Hepatocyte (in vitro differentiated cells): ENCODE measurements around the gene ZNF628. TPM values are rescaled to one million over a fixed set of nuclear protein-coding genes. Genes with fewer than 3 reads are reported as not detected.

Experiments
- DNase-seq: peaks from one replicate; pipeline ENCODE4 v3.0.0-alpha.2; 2016; ENCODE audit warnings: low spot score
- H2AFZ ChIP-seq: fragments of 200-600 bp; sonication (generic); 2 replicates; pipeline ENCODE4 v1.6.0; 2016; ENCODE audit warnings: antibody characterized with exemption, mild to moderate bottlenecking
- H3K27ac ChIP-seq: fragments of 200-600 bp; sonication (generic); 2 replicates; pipeline ENCODE4 v1.5.1; 2016; ENCODE audit warnings: mild to moderate bottlenecking
- H3K27me3 ChIP-seq: fragments of 200-600 bp; sonication (generic); 2 replicates; pipeline ENCODE4 v1.6.1; 2016
- H3K36me3 ChIP-seq: fragments of 200-600 bp; sonication (generic); replicated peaks from 2 replicates; pipeline ENCODE4 v1.5.1; 2016; ENCODE audit warnings: low read depth; ENCODE audit not compliant: insufficient read depth
- H3K4me1 ChIP-seq: fragments of 200-600 bp; sonication (generic); 2 replicates; pipeline ENCODE4 v1.5.1; 2016; ENCODE audit warnings: mild to moderate bottlenecking, moderate library complexity; ENCODE audit not compliant: insufficient read depth
- H3K4me2 ChIP-seq: fragments of 200-600 bp; sonication (generic); 2 replicates; pipeline ENCODE4 v1.6.0; 2016
- H3K4me3 ChIP-seq: fragments of 200-600 bp; sonication (generic); 2 replicates; pipeline ENCODE4 v1.5.1; 2016; ENCODE audit warnings: mild to moderate bottlenecking
- H3K79me2 ChIP-seq: fragments of 200-600 bp; sonication (generic); 2 replicates; pipeline ENCODE4 v1.6.0; 2017; ENCODE audit warnings: mild to moderate bottlenecking
- H3K9me2 ChIP-seq: fragments of 200-600 bp; sonication (generic); replicated peaks from 2 replicates; pipeline ENCODE4 v1.6.0; 2017; ENCODE audit warnings: mild to moderate bottlenecking; ENCODE audit not compliant: insufficient read depth
- H3K9me3 ChIP-seq: fragments of 200-600 bp; sonication (generic); 2 replicates; pipeline ENCODE4 v1.5.1; 2016; ENCODE audit warnings: low read depth, mild to moderate bottlenecking
- H4K20me1 ChIP-seq: fragments of 200-600 bp; sonication (generic); 2 replicates; pipeline ENCODE4 v1.6.0; 2016; ENCODE audit warnings: mild to moderate bottlenecking; ENCODE audit not compliant: insufficient read depth, poor library complexity, severe bottlenecking
- CTCF ChIP-seq: fragments of 200-600 bp; sonication (generic); IDR thresholded peaks from 2 replicates; pipeline ENCODE4 v1.5.1; 2016; ENCODE audit warnings: antibody characterized with exemption, mild to moderate bottlenecking; ENCODE audit not compliant: poor library complexity
- EZH2 ChIP-seq: fragments of 200-600 bp; sonication (generic); IDR thresholded peaks from 2 replicates; pipeline ENCODE4 v1.6.1; 2016; ENCODE audit warnings: antibody characterized with exemption, mild to moderate bottlenecking, borderline replicate concordance
- EZH2phosphoT487 ChIP-seq: fragments of 200-600 bp; sonication (generic); IDR thresholded peaks from one replicate; pipeline ENCODE4 v1.6.1; 2018; ENCODE audit warnings: antibody characterized with exemption, mild to moderate bottlenecking, low read depth, moderate library complexity; ENCODE audit not compliant: unreplicated experiment, severe bottlenecking
- WGBS: methylation state at CpG from one replicate; pipeline ENCODE4 v1.1.6; 2016; ENCODE audit warnings: low lambda C conversion rate; ENCODE audit errors: missing lambda C conversion rate; 5-methylcytosine and 5-hydroxymethylcytosine counted together
- polyA plus RNA-seq: library from polyadenylated mRNA; unstranded; fragments of >200 nt; fragmentation: Nextera tagmentation; extraction: Ambion mirVana; gene quantifications from 2 replicates; pipeline ENCODE4 v1.2.1, GENCODE V29; 2016
- total RNA-seq: library from RNA; depleted of rRNA; stranded (reverse); fragments of >200 nt; gene quantifications from 2 replicates; pipeline ENCODE4 v1.2.3, GENCODE V29; 2014

The ZNF628 gene
- total and polyA plus RNA-seq, 2 experiments from 2014 or later = 1.2 to 4.7 TPM

DNA sequence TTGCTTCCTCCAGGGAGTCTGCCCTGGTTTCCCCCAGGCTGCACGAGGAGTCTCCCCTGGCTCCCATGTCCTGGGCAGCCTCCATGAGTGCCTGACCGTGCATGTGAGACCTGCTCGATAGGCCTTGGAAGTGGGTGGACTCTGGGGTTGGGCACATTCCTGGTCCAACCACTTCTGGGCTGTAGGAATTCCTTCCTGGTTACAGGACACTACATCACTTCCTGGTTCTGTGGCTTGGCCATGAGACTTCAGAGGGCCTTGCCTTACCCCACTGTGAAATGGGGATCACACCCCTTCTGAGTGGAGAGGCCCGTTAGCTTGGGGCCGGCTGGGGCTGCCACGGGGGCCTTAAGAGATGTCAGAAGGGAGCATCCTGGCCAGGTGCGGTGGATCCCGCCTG lies 4.0 kb upstream of the ZNF628 start:
- WGBS = 87% methylated on average over 8 of the region's 8 CpGs
- DNase-seq = no peak
- Histone ChIP-seq H3K27ac (no peak overlapping the region), H3K4me1 (peaks cover 11% of the 10 kb centered on the region), H3K36me3 (no peaks in the 10 kb centered on the region), H4K20me1 (no peaks in the 10 kb centered on the region), H3K79me2 (peaks cover 4% of the 10 kb centered on the region), H3K9me2 (no peaks in the 10 kb centered on the region), H3K4me3 (no peak overlapping the region), H3K27me3 (no peaks in the 10 kb centered on the region), H3K4me2 (no peak overlapping the region), H2AFZ (no peak overlapping the region), H3K9me3 (no peaks in the 10 kb centered on the region)
- TF ChIP-seq EZH2 = no peak
- no peak for TF ChIP-seq CTCF
- TF ChIP-seq EZH2phosphoT487 = no peak

DNA sequence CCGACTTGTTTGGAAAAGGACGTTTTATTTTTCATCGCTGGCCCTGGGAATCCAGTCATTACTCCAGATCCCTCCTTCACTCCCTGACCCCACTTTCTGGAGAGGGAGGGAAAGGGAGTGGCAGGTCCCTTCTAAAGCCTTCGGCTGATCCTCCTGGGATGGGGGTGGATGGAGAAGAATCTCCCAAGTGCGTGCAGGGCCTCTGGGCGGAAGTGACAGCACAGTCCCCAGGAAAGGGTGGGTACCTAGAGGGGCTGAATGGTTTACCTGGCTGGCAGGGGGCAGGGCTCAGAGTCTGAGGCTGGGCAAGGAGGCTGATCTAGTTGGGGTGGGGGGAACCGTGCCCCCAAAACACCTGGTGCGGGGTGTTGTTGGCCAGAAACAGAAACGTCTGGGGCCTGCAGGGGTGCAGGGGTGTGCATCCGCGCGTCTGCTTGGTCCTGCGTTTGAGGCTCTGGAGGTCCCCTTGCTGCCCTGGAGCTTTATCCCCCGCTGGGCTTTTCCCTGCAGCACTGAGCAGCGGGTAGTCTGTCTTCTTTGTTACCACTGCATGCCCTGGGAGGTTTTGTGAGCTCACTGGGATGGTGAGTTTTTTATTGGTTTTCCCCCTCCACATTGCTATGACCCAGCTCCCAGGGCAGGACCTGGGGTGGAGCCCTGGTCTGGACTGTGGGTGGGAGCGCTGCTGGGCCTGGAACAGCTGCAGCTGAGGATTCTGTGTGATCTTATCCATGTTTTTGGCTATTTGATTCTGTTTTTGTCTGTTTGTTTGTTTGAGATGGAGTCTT lies 3.0 kb upstream of the ZNF628 start:
- WGBS = 64% methylated on average over 15 of the region's 16 CpGs

DNA sequence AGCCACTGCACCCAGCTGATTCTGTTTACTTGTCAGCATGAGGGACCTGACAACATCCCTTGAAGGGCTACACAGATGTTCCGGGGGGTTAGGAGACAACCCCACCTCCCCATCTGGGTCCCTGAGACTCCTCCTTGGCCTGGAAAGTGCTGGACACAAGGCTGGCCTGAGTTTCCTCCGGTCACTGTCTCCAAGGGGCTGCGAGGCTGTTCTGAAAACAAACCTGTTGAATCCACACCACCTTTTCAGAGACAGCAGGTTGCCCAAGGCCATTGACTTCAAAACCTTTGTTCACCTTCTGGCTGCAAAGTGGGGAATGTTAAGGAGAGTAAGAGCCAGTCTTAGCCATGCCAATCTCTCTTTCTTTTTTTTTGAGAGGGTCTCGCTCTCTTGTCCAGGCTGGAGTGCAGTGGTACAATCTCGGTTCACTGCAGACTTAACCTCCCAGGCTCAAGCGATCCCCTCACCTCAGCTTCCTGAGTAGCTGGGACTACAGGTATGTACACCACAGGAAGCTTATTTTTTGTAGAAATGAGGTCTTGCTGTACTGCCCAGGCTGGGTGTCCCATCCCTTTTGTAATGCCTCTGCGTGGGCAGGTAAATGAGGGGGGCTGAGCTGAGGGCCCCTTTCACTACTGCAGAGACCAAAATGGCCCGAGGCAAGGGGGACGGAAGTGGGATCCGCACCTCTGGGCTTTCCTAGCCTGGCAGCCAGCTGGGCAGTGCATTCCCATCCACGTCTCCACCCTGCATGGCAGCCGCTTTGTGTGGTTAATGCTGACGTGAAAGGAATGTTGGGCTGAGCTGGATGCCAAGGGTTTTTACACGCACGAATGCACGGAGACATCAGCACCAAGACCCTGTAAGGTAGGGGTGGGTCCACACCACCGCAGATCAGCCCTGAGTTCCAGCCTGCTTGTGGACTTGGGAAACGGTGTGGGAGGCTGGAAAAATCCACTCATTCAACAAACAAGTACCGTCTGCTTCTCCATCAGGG lies 1.9 kb upstream of the ZNF628 start:
- Histone ChIP-seq H4K20me1 (no peaks in the 10 kb centered on the region), H3K4me1 (peaks cover 13% of the 10 kb centered on the region), H3K4me2 (no peak overlapping the region), H2AFZ (no peak overlapping the region), H3K4me3 (no peak overlapping the region), H3K27me3 (no peaks in the 10 kb centered on the region), H3K9me3 (no peaks in the 10 kb centered on the region), H3K79me2 (peaks cover 18% of the 10 kb centered on the region), H3K36me3 (no peaks in the 10 kb centered on the region), H3K27ac (no peak overlapping the region), H3K9me2 (no peaks in the 10 kb centered on the region)
- TF ChIP-seq EZH2phosphoT487 (no peak), EZH2 (no peak), CTCF (no peak)
- DNase-seq = no peak
- WGBS = 89% methylated on average over 18 of the region's 19 CpGs

More for the DNA sequence above, 3.0 kb upstream of the ZNF628 start:
- H3K9me2 ChIP-seq = no peaks in the 10 kb centered on the region
- TF ChIP-seq EZH2 (no peak), CTCF (no peak), EZH2phosphoT487 (no peak)
- H3K9me3 ChIP-seq = no peaks in the 10 kb centered on the region
- DNase-seq = no peak
- H3K4me1 ChIP-seq = peaks cover 13% of the 10 kb centered on the region
- H2AFZ ChIP-seq = no peak overlapping the region
- H3K36me3 ChIP-seq = no peaks in the 10 kb centered on the region
- no peak overlapping the region for H3K27ac ChIP-seq
- H3K79me2 ChIP-seq = peaks cover 14% of the 10 kb centered on the region
- no peaks in the 10 kb centered on the region for H3K27me3 ChIP-seq
- H3K4me2 ChIP-seq = no peak overlapping the region
- no peak overlapping the region for H3K4me3 ChIP-seq
- no peaks in the 10 kb centered on the region for H4K20me1 ChIP-seq
